OCI-LY1 (cell line): ENCODE results near the gene BCKDK.

ENCODE experiments used
- H2AFZ ChIP-seq: fragments of 200-600 bp; sonication (generic), shearing (Covaris generic); 2 replicates; pipeline ENCODE4 v1.6.0; 2014; ENCODE audit warnings: antibody characterized with exemption, mild to moderate bottlenecking, low read length
- H3F3A ChIP-seq: fragments of 200-600 bp; sonication (generic), shearing (Covaris generic); 2 replicates; pipeline ENCODE4 v1.6.0; 2014; ENCODE audit warnings: mild to moderate bottlenecking, antibody characterized with exemption, low read length, moderate library complexity; ENCODE audit not compliant: insufficient read depth
- H3K27ac ChIP-seq: fragments of 200-600 bp; sonication (generic); 2 replicates; pipeline ENCODE4 v1.5.1; 2014; ENCODE audit warnings: low read length, mixed run types, mild to moderate bottlenecking, low read depth; ENCODE audit not compliant: poor library complexity, severe bottlenecking
- H3K27me3 ChIP-seq: fragments of 200-600 bp; sonication (generic); 2 replicates; pipeline ENCODE4 v1.6.0; 2014; ENCODE audit warnings: antibody characterized with exemption, mild to moderate bottlenecking, low read length, moderate library complexity; ENCODE audit not compliant: insufficient read depth
- H3K36me3 ChIP-seq: fragments of 200-600 bp; sonication (generic); 2 replicates; pipeline ENCODE4 v1.6.1; 2014; ENCODE audit warnings: mild to moderate bottlenecking, antibody characterized with exemption, low read length, moderate library complexity, mixed read lengths; ENCODE audit not compliant: insufficient read depth
- H3K4me1 ChIP-seq: fragments of 200-600 bp; sonication (generic); 2 replicates; pipeline ENCODE4 v1.5.1; 2014; ENCODE audit warnings: mild to moderate bottlenecking, low read length, moderate library complexity; ENCODE audit not compliant: insufficient read depth, severe bottlenecking
- H3K4me2 ChIP-seq: fragments of 200-600 bp; sonication (generic), shearing (Covaris generic); 2 replicates; pipeline ENCODE4 v1.6.1; 2014; ENCODE audit warnings: low read length
- H3K4me3 ChIP-seq: fragments of 200-600 bp; sonication (generic); 2 replicates; pipeline ENCODE4 v1.5.1; 2014; ENCODE audit warnings: low read length, low read depth, mild to moderate bottlenecking, mixed read lengths; ENCODE audit not compliant: poor library complexity, severe bottlenecking
- H3K79me2 ChIP-seq: fragments of 200-600 bp; shearing (Covaris generic); 2 replicates; pipeline ENCODE4 v1.6.1; 2016; ENCODE audit warnings: mixed run types, low read length, mixed read lengths; ENCODE audit not compliant: insufficient read depth
- H3K9ac ChIP-seq: fragments of 200-600 bp; sonication (generic), shearing (Covaris generic); 2 replicates; pipeline ENCODE4 v1.6.1; 2014; ENCODE audit warnings: mild to moderate bottlenecking, low read length, mixed read lengths
- H3K9me2 ChIP-seq: fragments of 200-600 bp; sonication (generic), shearing (Covaris generic); 2 replicates; pipeline ENCODE4 v1.6.1; 2014; ENCODE audit warnings: low read depth, mild to moderate bottlenecking, low read length, mixed read lengths
- H3K9me3 ChIP-seq: fragments of 200-600 bp; shearing (Covaris generic); 2 replicates; pipeline ENCODE4 v1.6.1; 2014; ENCODE audit warnings: low read length, mixed read lengths
- H4K20me1 ChIP-seq: fragments of 200-600 bp; sonication (generic), shearing (Covaris generic); 2 replicates; pipeline ENCODE4 v1.6.0; 2016; ENCODE audit warnings: mild to moderate bottlenecking, low read length; ENCODE audit not compliant: insufficient read depth
- EZH2 ChIP-seq: fragments of 200-600 bp; sonication (generic), shearing (Covaris generic); IDR thresholded peaks from 2 replicates; pipeline ENCODE4 v1.8.0; 2017; ENCODE audit warnings: borderline replicate concordance, mixed run types, mild to moderate bottlenecking, antibody characterized with exemption, low read length, moderate library complexity, mixed read lengths
- TF ChIP-seq, protein P1 (sequence below): fragments of 200-600 bp; sonication (generic), shearing (Covaris generic); IDR thresholded peaks from 2 replicates; pipeline ENCODE4 v1.5.1; 2017; ENCODE audit warnings: mild to moderate bottlenecking, antibody characterized with exemption, low read length, moderate library complexity, mixed read lengths

Gene BCKDK

DNA sequence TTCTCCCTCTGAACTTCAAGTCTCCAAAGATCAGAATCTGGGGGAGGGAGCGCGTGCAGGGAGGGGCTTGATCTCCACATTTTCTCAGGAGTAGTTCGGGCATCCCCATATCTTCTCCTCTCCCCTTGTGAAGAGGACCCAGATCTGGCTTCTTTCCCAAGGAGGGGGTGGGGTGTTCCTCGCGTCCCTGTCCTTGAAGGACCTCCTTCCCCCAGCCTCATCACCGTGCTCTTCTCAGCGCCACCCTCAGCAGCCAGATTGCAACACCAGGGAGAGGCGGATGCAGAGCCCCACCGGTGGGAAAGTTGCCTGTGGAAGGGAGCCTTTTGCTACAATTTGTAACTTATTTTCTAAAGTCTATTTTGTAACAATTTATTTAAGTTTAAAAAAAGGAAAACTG lies 25.1 kb upstream of the BCKDK start:
- Histone ChIP-seq H3K27ac (no peak overlapping the region), H2AFZ (no peak overlapping the region), H3K27me3 (no peaks in the 10 kb centered on the region), H3K4me1 (no peaks in the 10 kb centered on the region), H3F3A (no peaks in the 10 kb centered on the region), H3K9ac (no peak overlapping the region), H3K9me3 (no peaks in the 10 kb centered on the region), H3K79me2 (no peaks in the 10 kb centered on the region), H3K9me2 (no peaks in the 10 kb centered on the region), H4K20me1 (no peaks in the 10 kb centered on the region), H3K36me3 (peaks cover 52% of the 10 kb centered on the region), H3K4me3 (no peak overlapping the region), H3K4me2 (no peak overlapping the region)
- TF ChIP-seq, protein P1, sequence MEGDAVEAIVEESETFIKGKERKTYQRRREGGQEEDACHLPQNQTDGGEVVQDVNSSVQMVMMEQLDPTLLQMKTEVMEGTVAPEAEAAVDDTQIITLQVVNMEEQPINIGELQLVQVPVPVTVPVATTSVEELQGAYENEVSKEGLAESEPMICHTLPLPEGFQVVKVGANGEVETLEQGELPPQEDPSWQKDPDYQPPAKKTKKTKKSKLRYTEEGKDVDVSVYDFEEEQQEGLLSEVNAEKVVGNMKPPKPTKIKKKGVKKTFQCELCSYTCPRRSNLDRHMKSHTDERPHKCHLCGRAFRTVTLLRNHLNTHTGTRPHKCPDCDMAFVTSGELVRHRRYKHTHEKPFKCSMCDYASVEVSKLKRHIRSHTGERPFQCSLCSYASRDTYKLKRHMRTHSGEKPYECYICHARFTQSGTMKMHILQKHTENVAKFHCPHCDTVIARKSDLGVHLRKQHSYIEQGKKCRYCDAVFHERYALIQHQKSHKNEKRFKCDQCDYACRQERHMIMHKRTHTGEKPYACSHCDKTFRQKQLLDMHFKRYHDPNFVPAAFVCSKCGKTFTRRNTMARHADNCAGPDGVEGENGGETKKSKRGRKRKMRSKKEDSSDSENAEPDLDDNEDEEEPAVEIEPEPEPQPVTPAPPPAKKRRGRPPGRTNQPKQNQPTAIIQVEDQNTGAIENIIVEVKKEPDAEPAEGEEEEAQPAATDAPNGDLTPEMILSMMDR = no peak
- TF ChIP-seq EZH2 = no peak

DNA sequence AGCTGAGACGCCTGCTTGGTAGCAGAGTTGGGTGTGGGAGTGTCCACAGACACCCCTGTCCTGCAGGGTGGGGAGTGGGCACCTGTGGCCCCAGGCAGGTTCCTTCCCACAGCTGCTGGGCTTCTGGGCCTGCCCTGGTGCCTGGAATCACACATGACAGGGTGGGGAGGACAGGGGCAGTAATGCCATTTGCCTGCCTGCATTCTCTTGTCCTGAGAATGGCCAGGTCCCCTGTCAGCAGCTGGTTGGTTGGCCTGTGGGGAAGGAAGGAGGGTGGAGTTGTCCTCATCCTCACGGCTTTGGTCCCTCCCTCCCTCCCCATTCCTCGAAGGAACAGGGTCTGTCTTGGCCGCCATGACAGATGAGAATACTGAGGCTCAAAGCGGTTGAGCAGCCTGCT lies 24.6 kb upstream of the BCKDK start:
- Histone ChIP-seq H3K36me3 (peaks cover 47% of the 10 kb centered on the region), H3K27ac (no peak overlapping the region), H3K79me2 (no peaks in the 10 kb centered on the region), H3K4me3 (no peak overlapping the region), H3K9me3 (no peaks in the 10 kb centered on the region), H3K9ac (no peak overlapping the region), H3K27me3 (no peaks in the 10 kb centered on the region), H3K9me2 (no peaks in the 10 kb centered on the region), H3K4me2 (no peak overlapping the region), H4K20me1 (no peaks in the 10 kb centered on the region), H3F3A (no peaks in the 10 kb centered on the region), H3K4me1 (no peaks in the 10 kb centered on the region), H2AFZ (no peak overlapping the region)
- TF ChIP-seq, protein P1 = no peak
- no peak for TF ChIP-seq EZH2

DNA sequence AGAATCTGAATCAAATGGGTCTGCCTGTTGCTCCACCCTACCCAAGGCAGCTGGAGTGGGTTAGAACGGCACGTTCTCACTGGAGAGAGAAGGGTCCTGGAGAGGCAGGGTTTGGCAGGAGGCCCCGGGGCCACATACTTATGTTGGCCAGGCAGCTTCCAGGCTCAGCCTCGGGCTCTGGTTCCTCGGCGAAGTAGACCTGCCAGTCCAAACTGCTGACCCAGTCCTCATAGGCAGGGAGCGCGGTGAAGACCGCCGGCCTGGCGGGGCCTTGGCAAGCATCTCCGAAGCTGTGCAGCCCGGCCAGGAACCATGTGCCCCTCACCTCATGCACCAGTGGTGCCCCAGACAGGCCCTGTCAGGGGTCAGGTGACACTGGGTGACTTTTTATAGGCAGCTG lies 24.2 kb upstream of the BCKDK start:
- Histone ChIP-seq H3F3A (no peaks in the 10 kb centered on the region), H3K4me2 (no peak overlapping the region), H2AFZ (no peak overlapping the region), H3K4me3 (no peak overlapping the region), H4K20me1 (no peaks in the 10 kb centered on the region), H3K9me2 (no peaks in the 10 kb centered on the region), H3K27ac (no peak overlapping the region), H3K9me3 (no peaks in the 10 kb centered on the region), H3K4me1 (no peaks in the 10 kb centered on the region), H3K9ac (no peak overlapping the region), H3K36me3 (peaks cover 43% of the 10 kb centered on the region), H3K79me2 (no peaks in the 10 kb centered on the region), H3K27me3 (no peaks in the 10 kb centered on the region)
- no peak for TF ChIP-seq EZH2
- TF ChIP-seq, protein P1 = no peak
